RCC 7860 (cell line): ENCODE measurements around the gene YIPF7.

ENCODE experiments used
- DNase-seq: peaks from one replicate; pipeline ENCODE4 v3.0.0-alpha.2; 2015; ENCODE audit warnings: low spot score
- FAIRE-seq: peaks from 2 replicates; lab custom pipeline; 2012; peaks lifted over from hg19 to GRCh38; lab: Jason Lieb, UNC

YIPF7 gene

GRCh38 chr4:44651425-44651824 is at the start of gene YIPF7:
YIPF7 (minus strand) TSS chr4:44651625; CDS start chr4:44650100, 1,525 bp downstream.
- DNase-seq (no peak), FAIRE-seq (no peak)

GRCh38 chr4:44701037-44701436 is 49.6 kb upstream of the YIPF7 start:
- FAIRE-seq: no peak

GRCh38 chr4:44700427-44700826 is 49.0 kb upstream of the YIPF7 start:
- FAIRE-seq (no peak), DNase-seq (no peak)

More at GRCh38 chr4:44701037-44701436, 49.6 kb upstream of the YIPF7 start:
- DNase-seq: no peak

- FAIRE-seq (no peak), DNase-seq (no peak)
Measured at GRCh38 chr4:44684648-44685047, 33.2 kb upstream of the YIPF7 start.

GRCh38 chr4:44679060-44679459 is 27.6 kb upstream of the YIPF7 start:
- DNase-seq (no peak), FAIRE-seq (no peak)

- peak; percentile 70 for DNase-seq
- peak; percentile 52 for FAIRE-seq
Measured at GRCh38 chr4:44678094-44679041, 26.9 kb upstream of the YIPF7 start, which contains the start of gene GUF1. GUF1 (plus strand) TSS chr4:44678420; CDS start chr4:44678623, 203 bp downstream.

GRCh38 chr4:44675366-44675765 is 23.9 kb upstream of the YIPF7 start:
- FAIRE-seq (no peak), DNase-seq (no peak)

GRCh38 chr4:44674471-44674870 is 23.0 kb upstream of the YIPF7 start:
- DNase-seq: no peak
- no peak for FAIRE-seq

GRCh38 chr4:44671636-44672035 is 20.2 kb upstream of the YIPF7 start:
- DNase-seq (no peak), FAIRE-seq (no peak)

- FAIRE-seq: no peak
- no peak for DNase-seq
Measured at GRCh38 chr4:44670506-44671199, 19.2 kb upstream of the YIPF7 start.

GRCh38 chr4:44668526-44668925 is 17.1 kb upstream of the YIPF7 start:
- no peak for FAIRE-seq
- no peak for DNase-seq

GRCh38 chr4:44663539-44664263 is 12.3 kb upstream of the YIPF7 start:
- FAIRE-seq (no peak), DNase-seq (no peak)

GRCh38 chr4:44662623-44663005 is 11.2 kb upstream of the YIPF7 start:
- no peak for FAIRE-seq
- DNase-seq: no peak

GRCh38 chr4:44661940-44662622 is 10.7 kb upstream of the YIPF7 start:
- FAIRE-seq: no peak
- DNase-seq: no peak

GRCh38 chr4:44660396-44660795 is 9.0 kb upstream of the YIPF7 start:
- DNase-seq: no peak
- no peak for FAIRE-seq

GRCh38 chr4:44652002-44652401 is 577 bp upstream of the YIPF7 start:
- FAIRE-seq (no peak), DNase-seq (no peak)

GRCh38 chr4:44646151-44646550 is 5.3 kb downstream of the YIPF7 start:
- FAIRE-seq (no peak), DNase-seq (no peak)

GRCh38 chr4:44638091-44638490 is 13.3 kb downstream of the YIPF7 start:
- FAIRE-seq (no peak), DNase-seq (no peak)

GRCh38 chr4:44632733-44633132 is 18.7 kb downstream of the YIPF7 start:
- DNase-seq (no peak), FAIRE-seq (no peak)

GRCh38 chr4:44632089-44632488 is 19.3 kb downstream of the YIPF7 start:
- no peak for FAIRE-seq
- DNase-seq: no peak
